Measurements from ENCODE around the gene SH3PXD2B. TPM values are rescaled to one million over a fixed set of nuclear protein-coding genes. Genes with fewer than 3 reads are reported as not detected.

SH3PXD2B gene
- total and polyA plus RNA-seq, 2 of the 4 experiments (the other 2 are of a cell fraction): 8.2 to 14.4 TPM

DNA sequence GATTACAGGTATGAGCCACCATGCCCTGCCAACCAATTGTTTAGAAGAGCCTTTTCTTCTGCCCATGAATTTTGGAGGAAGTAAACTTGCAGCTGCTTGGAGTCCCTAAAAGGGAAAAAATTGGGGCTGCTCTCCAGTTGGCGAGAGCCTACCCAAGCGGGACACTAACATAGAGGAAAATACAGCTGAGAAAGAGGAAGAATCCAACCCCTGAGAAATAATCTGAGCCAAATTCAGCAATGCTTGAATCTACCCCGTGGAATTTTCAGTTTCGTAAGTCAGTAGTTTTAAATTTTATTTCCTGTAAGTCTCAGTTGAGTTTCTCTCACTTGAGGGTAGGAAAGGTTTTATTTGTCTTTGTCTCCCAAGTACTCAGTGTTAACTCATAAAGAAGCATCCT is 140.4 kb downstream of the SH3PXD2B start:
- Histone ChIP-seq H2AFZ (replicated peaks; ENCODE audit: low read length, poor library complexity) (no peak overlapping the region), H3K9me1 (ENCODE audit: insufficient read depth, low read length) (no peaks in the 10 kb centered on the region), H3K4ac (ENCODE audit: low read depth, low read length) (no peak overlapping the region), H2AK9ac (replicated peaks; ENCODE audit: low read depth, low read length, poor library complexity) (no peak overlapping the region), H2AK5ac (ENCODE audit: low read depth, low read length) (no peak overlapping the region), H3K4me3 (ENCODE audit: insufficient read depth, low read depth, low read length) (no peak overlapping the region), H3K79me1 (ENCODE audit: low read depth in 1 of 2, low read length in 2 of 2) (no peaks in the 10 kb centered on the region), H3K56ac (ENCODE audit: extremely low read depth, insufficient read depth, low read length) (no peak overlapping the region), H2BK120ac (ENCODE audit: low read depth, low read length) (no peak overlapping the region), H3K27ac (ENCODE audit: insufficient read depth, low read length) (no peak overlapping the region), H3K14ac (replicated peaks; ENCODE audit: low read depth, low read length) (no peak overlapping the region), H2BK15ac (ENCODE audit: low read depth, low read length) (no peak overlapping the region), H3K9ac (ENCODE audit: low read depth, low read length) (no peak overlapping the region), H4K20me1 (ENCODE audit: insufficient read depth, low read length) (no peaks in the 10 kb centered on the region), H3K23ac (ENCODE audit: low read depth, low read length) (no peak overlapping the region), H3K4me2 (ENCODE audit: low read depth, low read length) (no peak overlapping the region), H3K36me3 (ENCODE audit: control insufficient read depth, insufficient read depth, low read length) (no peaks in the 10 kb centered on the region), H2BK5ac (ENCODE audit: low read depth, low read length, poor library complexity, severe bottlenecking) (no peak overlapping the region), H4K91ac (ENCODE audit: insufficient read depth, low read depth, low read length) (no peak overlapping the region), H3K4me1 (ENCODE audit: control insufficient read depth, insufficient read depth, low read length) (no peaks in the 10 kb centered on the region), H4K5ac (ENCODE audit: low read depth, low read length) (no peak overlapping the region), H3K27me3 (ENCODE audit: control insufficient read depth, insufficient read depth, low read length) (no peaks in the 10 kb centered on the region), H3K9me3 (ENCODE audit: control insufficient read depth, insufficient read depth, low read length) (no peaks in the 10 kb centered on the region), H4K8ac (ENCODE audit: low read depth in 2 of 2, low read length in 2 of 2) (no peak overlapping the region), H2BK20ac (ENCODE audit: low read depth, low read length) (no peak overlapping the region), H3K18ac (ENCODE audit: low read depth, low read length) (no peak overlapping the region)
- ATAC-seq (ENCODE audit: low read depth) (no peak), DNase-seq (no peak)
- BruUV-seq (replicated peaks): no TSS peak
- in situ Hi-C loops (cut with MboI; ENCODE audit: low sequenced_read_pairs) (no loop called here), intact Hi-C loops (cut with micrococcal nuclease) (no loop called here), dilution Hi-C loops (cut with HindIII; ENCODE audit: low sequenced_read_pairs, unreplicated experiment) (no loop called here)
- ChIA-PET CTCF (no interaction called here), POLR2A (ENCODE audit: unreplicated experiment) (no interaction called here)
- 100% methylated on average over 1 of the region's 4 CpGs; no CpG with 5 or more reads in 1 of the 2 experiments for WGBS, 2 experiments (ENCODE audit: extremely low coverage in 2 of 2, insufficient read length in 1 of 2)
- TF ChIP-seq CHD1 (IDR thresholded peaks at IDR 0.05; ENCODE audit: low read depth, low read length) (no peak), BHLHE40 (IDR thresholded peaks at IDR 0.05; ENCODE audit: low read depth, low read length) (no peak), SMC3 (IDR thresholded peaks at IDR 0.05; ENCODE audit: low read depth, low read length) (no peak), RFX5 (IDR thresholded peaks at IDR 0.05; ENCODE audit: low read depth, low read length) (no peak), MXI1 (IDR thresholded peaks at IDR 0.05; ENCODE audit: borderline replicate concordance, low read depth, low read length) (no peak), MAFK (IDR thresholded peaks at IDR 0.05; ENCODE audit: low read depth, low read length) (no peak), CEBPB (IDR thresholded peaks at IDR 0.05; ENCODE audit: low read depth, low read length) (no peak), NFE2L2 (IDR thresholded peaks at IDR 0.05; ENCODE audit: low read depth, low read length) (no peak), RAD21 (IDR thresholded peaks at IDR 0.05; ENCODE audit: low read length) (no peak), POLR2A (IDR thresholded peaks at IDR 0.05; ENCODE audit: low read depth, low read length) (no peak), MAZ (IDR thresholded peaks at IDR 0.05; ENCODE audit: borderline replicate concordance, low read depth, low read length) (no peak)
- TF ChIP-seq, protein P1, sequence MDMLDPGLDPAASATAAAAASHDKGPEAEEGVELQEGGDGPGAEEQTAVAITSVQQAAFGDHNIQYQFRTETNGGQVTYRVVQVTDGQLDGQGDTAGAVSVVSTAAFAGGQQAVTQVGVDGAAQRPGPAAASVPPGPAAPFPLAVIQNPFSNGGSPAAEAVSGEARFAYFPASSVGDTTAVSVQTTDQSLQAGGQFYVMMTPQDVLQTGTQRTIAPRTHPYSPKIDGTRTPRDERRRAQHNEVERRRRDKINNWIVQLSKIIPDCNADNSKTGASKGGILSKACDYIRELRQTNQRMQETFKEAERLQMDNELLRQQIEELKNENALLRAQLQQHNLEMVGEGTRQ (IDR thresholded peaks at IDR 0.05; ENCODE audit: low read depth, low read length): no peak
- TF ChIP-seq, protein P2, sequence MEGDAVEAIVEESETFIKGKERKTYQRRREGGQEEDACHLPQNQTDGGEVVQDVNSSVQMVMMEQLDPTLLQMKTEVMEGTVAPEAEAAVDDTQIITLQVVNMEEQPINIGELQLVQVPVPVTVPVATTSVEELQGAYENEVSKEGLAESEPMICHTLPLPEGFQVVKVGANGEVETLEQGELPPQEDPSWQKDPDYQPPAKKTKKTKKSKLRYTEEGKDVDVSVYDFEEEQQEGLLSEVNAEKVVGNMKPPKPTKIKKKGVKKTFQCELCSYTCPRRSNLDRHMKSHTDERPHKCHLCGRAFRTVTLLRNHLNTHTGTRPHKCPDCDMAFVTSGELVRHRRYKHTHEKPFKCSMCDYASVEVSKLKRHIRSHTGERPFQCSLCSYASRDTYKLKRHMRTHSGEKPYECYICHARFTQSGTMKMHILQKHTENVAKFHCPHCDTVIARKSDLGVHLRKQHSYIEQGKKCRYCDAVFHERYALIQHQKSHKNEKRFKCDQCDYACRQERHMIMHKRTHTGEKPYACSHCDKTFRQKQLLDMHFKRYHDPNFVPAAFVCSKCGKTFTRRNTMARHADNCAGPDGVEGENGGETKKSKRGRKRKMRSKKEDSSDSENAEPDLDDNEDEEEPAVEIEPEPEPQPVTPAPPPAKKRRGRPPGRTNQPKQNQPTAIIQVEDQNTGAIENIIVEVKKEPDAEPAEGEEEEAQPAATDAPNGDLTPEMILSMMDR (conservative IDR thresholded peaks at IDR 0.05; ENCODE audit: low read depth, low read length): no peak

Measured in IMR-90 (cell line).